PC-3 (cell line): ENCODE measurements around the gene HOXC9. TPM values are rescaled to one million over a fixed set of nuclear protein-coding genes. Genes with fewer than 3 reads are reported as not detected.

Experiments
- ATAC-seq: fragments of 200-7000 bp; cut with Tn5 transposase; 2 replicates; pipeline ENCODE4 v1.9.1; 2020; ENCODE audit warnings: mild to moderate bottlenecking, moderate library complexity
- BruUV-seq: library from RNA; stranded (reverse); fragments of 400-500 nt; replicated peaks from 2 replicates; lab custom pipeline; 2021; lab: Mats Ljungman, UMichigan
- CTCF ChIA-PET: fragments of 300-600 bp; sonication (Branson Sonifier 250); formaldehyde crosslinking; loops from one replicate; lab custom pipeline; 2022; ENCODE audit warnings: antibody characterized with exemption; lab: Charles Lee
- POLR2A ChIA-PET: fragments of 300-600 bp; sonication (Branson Sonifier 250); formaldehyde crosslinking; loops from one replicate; lab custom pipeline; 2022; ENCODE audit warnings: antibody characterized with exemption; ENCODE audit not compliant: unreplicated experiment; lab: Charles Lee
- DNase-seq: peaks from one replicate; pipeline ENCODE4 v3.0.0-alpha.2; 2015
- H2AFZ ChIP-seq: fragments of 300-600 bp; sonication (generic); 2 replicates; pipeline ENCODE4 v1.6.0; 2016; ENCODE audit warnings: antibody characterized with exemption, low read length
- H3F3A ChIP-seq: fragments of 300-600 bp; sonication (generic); one replicate; pipeline ENCODE4 v1.6.0; 2017; ENCODE audit warnings: antibody characterized with exemption, low read length, control low read depth, mild to moderate bottlenecking; ENCODE audit not compliant: unreplicated experiment
- H3K27ac ChIP-seq: fragments of 300-600 bp; sonication (generic); 2 replicates; pipeline ENCODE4 v1.5.1; 2016; ENCODE audit warnings: mild to moderate bottlenecking, low read length
- H3K27me3 ChIP-seq: fragments of 300-600 bp; sonication (generic); 2 replicates; pipeline ENCODE4 v1.6.1; 2016; ENCODE audit warnings: low read length, mixed read lengths
- H3K36me3 ChIP-seq: fragments of 300-600 bp; sonication (generic); 2 replicates; pipeline ENCODE4 v1.6.1; 2016; ENCODE audit warnings: low read depth, mixed run types, low read length, mixed read lengths
- H3K4me1 ChIP-seq: fragments of 300-600 bp; sonication (generic); 2 replicates; pipeline ENCODE4 v1.5.1; 2016; ENCODE audit warnings: low read length; ENCODE audit not compliant: insufficient read depth
- H3K4me2 ChIP-seq: fragments of 300-600 bp; sonication (generic); 2 replicates; pipeline ENCODE4 v1.6.0; 2016; ENCODE audit warnings: low read length
- H3K4me3 ChIP-seq: fragments of 300-600 bp; sonication (generic); 2 replicates; pipeline ENCODE4 v1.5.1; 2016; ENCODE audit warnings: mild to moderate bottlenecking, low read length, mixed read lengths
- H3K79me2 ChIP-seq: fragments of 300-600 bp; sonication (generic); 2 replicates; pipeline ENCODE4 v1.6.1; 2017; ENCODE audit warnings: low read length, mixed read lengths
- H3K9ac ChIP-seq: fragments of 300-600 bp; sonication (generic); 2 replicates; pipeline ENCODE4 v1.6.0; 2016; ENCODE audit warnings: mild to moderate bottlenecking, low read length
- H3K9me2 ChIP-seq: fragments of 300-600 bp; sonication (generic); replicated peaks from 2 replicates; pipeline ENCODE4 v1.6.1; 2016; ENCODE audit warnings: mixed run types, low read length, mixed read lengths
- H3K9me3 ChIP-seq: fragments of 300-600 bp; sonication (generic); 2 replicates; pipeline ENCODE4 v1.6.1; 2016; ENCODE audit warnings: low read length, mixed read lengths
- H4K20me1 ChIP-seq: fragments of 300-600 bp; sonication (generic); 2 replicates; pipeline ENCODE4 v1.6.1; 2016; ENCODE audit warnings: low read length, mixed read lengths
- EZH2 ChIP-seq: fragments of 300-600 bp; sonication (generic); IDR thresholded peaks from one replicate; pipeline ENCODE4 v1.6.1; 2017; ENCODE audit warnings: antibody characterized with exemption, mild to moderate bottlenecking, low read length; ENCODE audit not compliant: unreplicated experiment
- EZH2phosphoT487 ChIP-seq: fragments of 300-600 bp; sonication (generic); IDR thresholded peaks from 2 replicates; pipeline ENCODE4 v1.6.1; 2018; ENCODE audit warnings: mild to moderate bottlenecking, antibody characterized with exemption, low read length, borderline replicate concordance
- intact Hi-C: fragments of 100-400 bp; cut with micrococcal nuclease; formaldehyde crosslinking; loops from 2 replicates; pipeline ENCODE4 v1.9.0; 2023
- total RNA-seq: library from RNA; depleted of rRNA; stranded (reverse); fragments of >200 nt; gene quantifications from 2 replicates; pipeline ENCODE4 v1.2.3, GENCODE V29; 2014
- TF ChIP-seq, protein P1 (sequence below): fragments of 300-600 bp; sonication (generic); conservative IDR thresholded peaks from 2 replicates; pipeline ENCODE4 v1.5.1; 2017; ENCODE audit warnings: antibody characterized with exemption, low read depth, mild to moderate bottlenecking, low read length

Gene HOXC9
- total RNA-seq, 1 experiment from 2014 or later, result 1.5 TPM

DNA sequence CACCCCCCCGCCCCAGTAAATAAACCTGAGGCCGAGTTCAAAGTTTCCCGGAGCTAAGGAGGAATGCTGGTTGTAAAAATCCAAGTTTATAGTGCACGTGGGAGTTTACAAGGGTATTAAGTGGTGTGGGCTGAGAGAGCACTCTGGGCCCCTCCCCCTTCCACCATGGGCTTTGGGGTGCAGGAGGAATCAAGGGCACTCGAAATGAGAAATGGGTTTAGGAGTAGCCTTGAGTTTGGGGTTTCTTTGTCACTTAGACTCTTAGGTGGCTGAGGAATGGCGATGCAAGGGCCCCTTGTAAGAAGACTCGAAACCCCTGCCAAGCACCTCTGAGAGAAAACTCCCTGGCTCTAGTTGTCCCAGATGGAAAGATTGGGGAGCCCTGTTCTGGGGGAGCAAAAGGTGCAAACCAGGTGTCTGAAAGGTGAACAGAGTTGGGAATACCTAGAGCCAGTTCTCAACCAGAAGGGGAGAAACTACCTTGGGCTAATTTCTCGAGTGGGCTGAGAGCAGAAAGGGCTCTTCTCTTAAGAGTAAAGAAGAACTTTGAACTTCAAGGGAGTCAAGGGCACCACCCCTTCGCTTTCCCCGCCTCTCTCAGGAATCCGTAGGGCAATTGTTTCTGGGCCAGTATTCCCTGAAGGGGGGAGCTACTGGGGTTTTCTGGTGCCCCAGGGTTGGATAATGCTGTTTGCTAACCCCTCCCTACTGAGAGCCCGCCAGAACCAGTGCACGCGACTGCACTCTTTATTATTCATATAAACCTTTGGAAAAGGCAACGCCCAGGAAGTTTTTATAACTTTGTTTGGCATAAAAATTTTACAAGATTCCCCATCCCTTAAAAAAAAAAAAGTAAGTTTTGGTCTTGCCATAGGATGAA lies 21.2 kb upstream of the HOXC9 start:
- Histone ChIP-seq H3K4me1 (peaks cover 22% of the 10 kb centered on the region), H4K20me1 (no peaks in the 10 kb centered on the region), H3F3A (no peaks in the 10 kb centered on the region), H3K79me2 (no peaks in the 10 kb centered on the region), H3K27me3 (no peaks in the 10 kb centered on the region), H3K9me2 (no peaks in the 10 kb centered on the region), H3K9me3 (no peaks in the 10 kb centered on the region), H3K4me2 (peak overlapping the region; percentile 61), H3K36me3 (no peaks in the 10 kb centered on the region), H3K4me3 (peak overlapping the region; percentile 19; the same call in 1 of the 2 replicates), H3K27ac (no peak overlapping the region), H3K9ac (no peak overlapping the region), H2AFZ (0 out of 2 replicates have a peak overlapping the region, but pooled peaks have one; percentile 1)
- CTCF ChIA-PET, result interaction anchor here (0.5 to 0.6 kb wide), 2 partner anchors 30 to 148 kb away, joined by 3 to 11 read pairs; partner anchors contain the start of gene HOXC8
- no peak for TF ChIP-seq EZH2phosphoT487
- no peak for TF ChIP-seq EZH2
- TF ChIP-seq, protein P1, sequence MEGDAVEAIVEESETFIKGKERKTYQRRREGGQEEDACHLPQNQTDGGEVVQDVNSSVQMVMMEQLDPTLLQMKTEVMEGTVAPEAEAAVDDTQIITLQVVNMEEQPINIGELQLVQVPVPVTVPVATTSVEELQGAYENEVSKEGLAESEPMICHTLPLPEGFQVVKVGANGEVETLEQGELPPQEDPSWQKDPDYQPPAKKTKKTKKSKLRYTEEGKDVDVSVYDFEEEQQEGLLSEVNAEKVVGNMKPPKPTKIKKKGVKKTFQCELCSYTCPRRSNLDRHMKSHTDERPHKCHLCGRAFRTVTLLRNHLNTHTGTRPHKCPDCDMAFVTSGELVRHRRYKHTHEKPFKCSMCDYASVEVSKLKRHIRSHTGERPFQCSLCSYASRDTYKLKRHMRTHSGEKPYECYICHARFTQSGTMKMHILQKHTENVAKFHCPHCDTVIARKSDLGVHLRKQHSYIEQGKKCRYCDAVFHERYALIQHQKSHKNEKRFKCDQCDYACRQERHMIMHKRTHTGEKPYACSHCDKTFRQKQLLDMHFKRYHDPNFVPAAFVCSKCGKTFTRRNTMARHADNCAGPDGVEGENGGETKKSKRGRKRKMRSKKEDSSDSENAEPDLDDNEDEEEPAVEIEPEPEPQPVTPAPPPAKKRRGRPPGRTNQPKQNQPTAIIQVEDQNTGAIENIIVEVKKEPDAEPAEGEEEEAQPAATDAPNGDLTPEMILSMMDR, result no peak
- DNase-seq (peak; percentile 78), ATAC-seq (peak; percentile 80)
- POLR2A ChIA-PET, result no interaction called here
- intact Hi-C loops, result loop anchor here (2.0 kb wide), 1 partner anchor 208 kb away; no protein-coding TSS in a partner anchor
- no TSS peak for BruUV-seq

DNA sequence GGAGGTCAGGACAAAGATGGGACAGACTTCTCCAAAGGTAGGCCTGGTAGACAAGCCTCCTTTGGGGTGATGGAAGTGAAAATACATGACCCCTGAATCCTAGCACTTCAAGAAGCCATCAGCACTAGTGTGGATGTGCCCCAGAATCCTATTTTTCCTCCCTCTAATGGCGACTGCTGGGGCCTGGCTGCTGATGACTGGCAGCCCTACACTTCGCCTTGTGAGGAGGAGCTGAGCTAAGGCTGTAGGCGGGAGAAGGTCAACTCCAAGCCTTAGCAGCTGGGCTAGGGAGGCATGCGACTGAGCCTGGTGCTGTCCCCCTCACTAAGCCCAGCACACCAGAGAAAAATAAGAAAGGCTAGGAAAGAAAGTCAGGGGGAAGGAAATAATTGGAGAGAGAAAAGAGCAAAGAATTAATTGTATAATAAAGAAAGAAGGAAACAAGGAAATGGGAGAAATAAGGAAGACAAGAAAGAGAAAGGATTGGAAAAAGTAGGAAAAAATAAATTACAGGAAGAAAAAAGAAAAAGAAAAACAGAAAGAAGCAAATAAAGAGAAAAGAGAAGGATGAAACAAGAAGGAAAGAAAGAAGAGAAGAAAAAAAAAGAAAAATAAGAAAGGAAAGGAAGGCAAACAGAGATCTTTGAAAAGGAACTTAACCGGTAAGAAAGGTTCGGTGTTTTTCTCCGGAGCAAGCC lies 19.7 kb upstream of the HOXC9 start:
- no peaks in the 10 kb centered on the region for H3K9me2 ChIP-seq
- POLR2A ChIA-PET, result no interaction called here
- no TSS peak for BruUV-seq
- H3K27me3 ChIP-seq, result no peaks in the 10 kb centered on the region
- TF ChIP-seq, protein P1, result no peak
- TF ChIP-seq EZH2, result no peak
- H4K20me1 ChIP-seq, result no peaks in the 10 kb centered on the region
- no peak overlapping the region for H3K4me2 ChIP-seq
- DNase-seq, result no peak
- H3K4me3 ChIP-seq, result no peak overlapping the region
- no peak overlapping the region for H3K27ac ChIP-seq
- H3K36me3 ChIP-seq, result no peaks in the 10 kb centered on the region
- no peaks in the 10 kb centered on the region for H3K79me2 ChIP-seq
- no peak overlapping the region for H3K9ac ChIP-seq
- no peaks in the 10 kb centered on the region for H3F3A ChIP-seq
- no peak for ATAC-seq
- no peaks in the 10 kb centered on the region for H3K9me3 ChIP-seq
- no peak overlapping the region for H2AFZ ChIP-seq
- intact Hi-C loops, result no loop called here
- CTCF ChIA-PET, result interaction anchor here (0.6 kb wide), 2 partner anchors 52 to 744 kb away, joined by 3 to 4 read pairs; no protein-coding TSS in a partner anchor
- H3K4me1 ChIP-seq, result peaks cover 26% of the 10 kb centered on the region
